ENCODE results near the gene FGF13.

- TF ChIP-seq CTCF (conservative IDR thresholded peaks at IDR 0.05) (no peak), ZFX (IDR thresholded peaks at IDR 0.05) (no peak)
Observed at GRCh38 chrX:138718941-138719340, 7.4 kb upstream of the FGF13 start.
